NCI-H146 treated with DMSO at 0.1 percent for 48 hours (cell line): ENCODE results near the gene MRO.
"Not testable (repeated sequence)": the region's sequence is repeated elsewhere in the genome, so short reads cannot be mapped to it uniquely, and the experiment has no call there.

Experiments
- DNase-seq: peaks from one replicate; lab custom pipeline; 2025; ENCODE audit not compliant: unreplicated experiment; lab: John Stamatoyannopoulos, UW

The MRO gene

GRCh38 chr18:50836521-50836957, 16.7 kb upstream of the MRO start:
- DNase-seq: peak; percentile 69

- not testable (repeated sequence) for DNase-seq
Measured at GRCh38 chr18:50833496-50833895, 13.7 kb upstream of the MRO start.

DNA sequence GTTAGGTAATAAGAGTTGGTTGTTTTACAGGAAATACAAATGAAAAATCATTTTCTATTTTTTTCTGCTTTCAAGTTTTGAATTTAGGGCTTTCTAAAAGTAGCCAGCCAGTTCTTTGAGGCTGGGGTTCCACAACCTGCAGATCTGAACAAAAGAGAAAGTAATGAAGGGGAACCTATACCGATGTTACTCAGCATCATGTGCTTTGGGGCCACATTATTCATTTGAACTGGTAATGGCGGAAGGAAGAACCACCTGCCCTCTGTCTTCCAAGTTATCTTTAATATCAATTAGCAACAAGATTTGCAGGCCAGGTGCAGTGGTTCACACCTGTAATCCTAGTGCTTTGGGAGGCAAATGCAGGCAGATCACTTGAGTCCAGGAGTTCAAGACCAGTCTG, 12.9 kb upstream of the MRO start:
- no peak for DNase-seq

DNA sequence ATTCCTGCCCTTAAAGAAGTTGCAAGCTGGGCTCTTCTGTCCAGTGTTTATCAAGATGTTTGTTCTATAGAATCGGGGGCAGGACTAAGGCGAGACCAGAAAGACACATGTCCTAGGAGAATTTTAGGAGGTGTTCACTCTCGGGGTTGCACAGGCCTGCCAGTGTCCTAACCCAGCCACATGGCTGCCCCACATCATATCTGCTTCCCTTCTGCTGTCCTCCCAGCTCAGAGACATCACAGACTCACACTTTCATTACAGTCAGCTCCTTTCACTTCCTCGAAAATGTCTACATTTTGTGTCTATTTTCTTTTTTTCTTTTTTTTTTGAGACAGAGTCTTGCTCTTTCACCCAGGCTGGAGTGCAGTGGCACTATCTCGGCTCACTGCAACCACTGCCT, 10.7 kb upstream of the MRO start:
- DNase-seq: no peak

GRCh38 chr18:50829644-50830043, 9.8 kb upstream of the MRO start:
- DNase-seq: no peak

GRCh38 chr18:50826027-50826426, 6.2 kb upstream of the MRO start:
- no peak for DNase-seq

DNA sequence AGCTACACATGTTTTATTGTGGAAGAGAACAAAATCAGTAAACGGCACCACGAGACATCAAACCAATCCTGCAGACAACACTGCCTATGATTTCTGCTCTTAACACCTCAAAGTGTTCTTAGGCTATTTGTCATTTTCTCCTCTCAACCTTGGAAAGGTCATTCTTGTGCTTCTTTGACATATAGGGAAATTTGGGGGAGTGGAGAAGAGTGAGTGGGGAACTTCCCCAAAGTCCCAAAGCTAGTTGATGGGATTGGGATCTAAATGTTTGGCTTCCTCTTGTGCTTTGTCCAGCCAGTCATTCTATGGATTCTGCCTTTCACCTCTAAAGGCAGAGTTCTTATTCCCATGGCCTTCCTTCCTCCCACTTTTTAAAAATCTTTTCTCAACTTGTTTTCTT, 5.8 kb upstream of the MRO start:
- no peak for DNase-seq

- no peak for DNase-seq
Measured at GRCh38 chr18:50822756-50823155, 2.9 kb upstream of the MRO start.

GRCh38 chr18:50820901-50821520, 1.2 kb upstream of the MRO start:
- DNase-seq: no peak

GRCh38 chr18:50819027-50819727, 639 bp downstream of the MRO start:
- peak; percentile 90 for DNase-seq

DNA sequence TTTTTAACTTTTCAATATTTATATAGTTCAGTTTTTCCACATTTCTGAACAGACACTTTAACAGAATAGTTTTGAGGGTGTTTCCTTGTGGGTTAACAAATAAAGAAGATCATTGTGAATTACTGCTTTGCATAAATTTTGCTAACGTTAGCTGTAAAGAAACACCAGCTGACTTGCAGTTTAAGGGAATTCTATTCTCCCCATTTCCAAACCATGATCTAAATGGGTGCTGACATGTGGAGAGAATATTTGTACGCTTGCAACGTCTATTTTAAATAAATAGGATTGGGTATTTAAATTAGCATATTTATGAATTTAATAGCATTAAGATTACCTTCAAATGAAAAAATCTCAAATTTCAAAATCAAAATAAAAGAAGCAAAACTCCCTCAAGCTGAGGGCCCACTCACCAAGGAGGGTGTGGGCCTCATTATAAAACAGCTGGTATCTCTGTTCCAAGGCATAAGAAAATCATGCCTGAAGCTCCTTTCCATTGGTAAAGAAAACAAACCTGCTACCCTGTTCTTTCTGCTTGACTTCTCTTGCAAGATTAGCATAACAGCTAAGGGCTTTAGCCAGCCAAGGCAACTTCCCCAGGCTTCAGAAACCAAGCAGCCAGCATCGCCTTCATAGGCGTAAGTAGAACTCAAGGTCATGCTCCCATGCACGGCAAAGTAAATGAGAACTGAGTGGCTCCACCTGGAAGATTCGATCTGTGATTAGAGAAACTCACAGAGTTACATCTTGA, 3.2 kb downstream of the MRO start:
- DNase-seq: no peak

GRCh38 chr18:50814395-50814794, 5.4 kb downstream of the MRO start:
- DNase-seq: no peak

GRCh38 chr18:50813353-50813752, 6.5 kb downstream of the MRO start:
- DNase-seq: no peak

GRCh38 chr18:50812834-50813233, 7.0 kb downstream of the MRO start:
- DNase-seq: no peak

DNA sequence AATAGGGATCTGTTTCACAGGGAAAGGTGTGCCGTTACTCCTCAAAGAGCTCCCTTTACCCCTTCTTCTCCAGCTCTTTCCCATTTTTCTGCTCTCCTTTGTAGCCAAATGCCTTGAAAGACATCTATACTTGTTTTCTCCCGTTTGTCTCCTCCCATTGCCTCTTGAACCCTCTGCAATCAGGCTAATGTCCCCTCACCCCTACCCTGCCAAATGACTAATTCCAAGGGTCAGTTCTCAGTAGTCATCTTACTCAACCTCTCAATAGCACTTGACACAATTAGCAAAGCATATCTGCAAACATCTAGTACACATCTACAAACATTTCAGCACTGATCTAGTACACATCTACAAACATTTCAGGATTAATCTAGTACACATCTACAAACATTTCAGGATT, 12.6 kb downstream of the MRO start:
- DNase-seq: no peak

GRCh38 chr18:50806208-50806616, 13.6 kb downstream of the MRO start:
- peak; percentile 28 for DNase-seq

- no peak for DNase-seq
Measured at GRCh38 chr18:50805732-50806131, 14.1 kb downstream of the MRO start.

- DNase-seq: no peak
Measured at GRCh38 chr18:50803592-50803991, 16.2 kb downstream of the MRO start.

DNA sequence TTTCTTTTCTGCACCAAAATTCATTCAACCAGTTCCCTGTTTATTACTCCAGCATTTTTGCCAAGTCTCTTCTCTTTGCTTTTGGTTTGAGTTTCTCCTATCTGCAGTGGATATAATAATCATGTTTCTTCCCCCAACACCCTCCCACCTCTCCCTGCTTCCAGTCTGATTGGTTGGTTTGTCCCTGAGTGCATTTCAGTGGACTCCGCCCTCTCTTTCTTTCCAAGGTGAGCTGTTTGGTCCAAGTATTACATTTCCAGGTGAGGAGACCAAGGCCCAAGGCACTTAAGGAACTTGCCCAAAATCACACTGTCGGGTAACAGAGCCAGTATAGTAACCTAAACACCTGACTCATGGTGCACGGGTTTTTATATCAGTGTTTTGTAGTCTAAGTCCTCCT, 17.7 kb downstream of the MRO start:
- DNase-seq: peak; percentile 60

GRCh38 chr18:50797142-50797541, 22.7 kb downstream of the MRO start:
- DNase-seq: no peak

DNA sequence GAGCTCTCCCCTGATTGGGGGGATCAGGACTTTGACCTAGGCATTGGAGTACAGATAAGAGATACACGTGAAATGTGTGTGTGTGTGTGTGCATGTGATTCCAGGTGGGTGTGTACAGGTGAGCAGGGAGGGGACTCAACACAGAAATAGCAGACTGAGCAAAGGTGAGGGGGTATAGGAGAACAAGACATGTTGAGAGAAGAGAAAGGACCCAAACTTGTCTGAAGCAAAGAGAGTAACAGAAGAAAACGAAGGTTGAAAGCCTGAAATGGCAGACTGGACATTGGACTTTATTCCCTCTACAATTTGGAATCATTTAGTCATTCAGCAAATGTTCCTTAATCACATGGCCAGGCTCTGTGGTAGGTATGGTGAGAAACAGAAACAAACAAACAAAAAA, 23.3 kb downstream of the MRO start:
- no peak for DNase-seq
